GM19193 (cell line): ENCODE results near the gene NUB1.

Source experiments
- POLR2A ChIP-seq: IDR thresholded peaks from 4 replicates; pipeline ENCODE4 v1.6.1; 2011; ENCODE audit not compliant: insufficient read depth, insufficient read length; ENCODE audit errors: extremely low read depth

The NUB1 gene

GRCh38 chr7:151309311-151309710 is 32.3 kb upstream of the NUB1 start:
- no peak for TF ChIP-seq POLR2A

- TF ChIP-seq POLR2A, result no peak
These were observed 31.0 kb upstream of the NUB1 start for GRCh38 chr7:151310578-151310977.

GRCh38 chr7:151311294-151311864 is 30.2 kb upstream of the NUB1 start:
- TF ChIP-seq POLR2A, result no peak

- no peak for TF ChIP-seq POLR2A
These were observed 29.3 kb upstream of the NUB1 start for GRCh38 chr7:151312356-151312755.

GRCh38 chr7:151312831-151313809 is 28.5 kb upstream of the NUB1 start:
- TF ChIP-seq POLR2A, result no peak

GRCh38 chr7:151313857-151314256 is 27.8 kb upstream of the NUB1 start:
- no peak for TF ChIP-seq POLR2A

- no peak for TF ChIP-seq POLR2A
These were observed 27.2 kb upstream of the NUB1 start for GRCh38 chr7:151314401-151314800.

DNA sequence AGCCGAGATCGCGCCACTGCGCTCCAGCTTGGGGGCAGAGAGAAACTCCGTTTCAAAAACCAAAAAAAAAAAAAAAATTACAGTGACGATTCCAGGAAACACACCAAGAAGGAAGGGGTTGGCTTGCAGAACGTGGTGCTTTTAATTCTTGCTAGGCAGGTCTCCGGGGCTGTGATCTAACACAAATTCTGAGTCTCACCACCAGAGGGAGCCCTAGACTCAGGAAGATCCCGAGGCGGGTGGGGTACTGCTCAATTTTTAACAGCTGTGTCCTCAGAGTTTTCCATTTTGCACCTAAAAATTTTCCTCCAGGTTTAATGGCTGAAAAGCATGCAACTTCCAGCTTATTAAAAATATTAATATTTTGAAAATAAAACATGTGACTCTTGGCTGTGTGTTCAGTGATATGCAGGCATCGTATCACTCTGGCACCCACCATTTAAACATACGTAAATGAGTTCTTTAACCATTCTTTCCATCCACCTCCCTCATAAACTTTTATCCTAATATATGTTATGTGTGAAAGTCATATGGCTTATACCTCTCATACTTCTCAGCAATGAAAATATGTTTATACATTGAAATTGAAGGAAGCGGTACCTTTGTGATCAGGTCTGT is 26.5 kb upstream of the NUB1 start:
- TF ChIP-seq POLR2A, result no peak

DNA sequence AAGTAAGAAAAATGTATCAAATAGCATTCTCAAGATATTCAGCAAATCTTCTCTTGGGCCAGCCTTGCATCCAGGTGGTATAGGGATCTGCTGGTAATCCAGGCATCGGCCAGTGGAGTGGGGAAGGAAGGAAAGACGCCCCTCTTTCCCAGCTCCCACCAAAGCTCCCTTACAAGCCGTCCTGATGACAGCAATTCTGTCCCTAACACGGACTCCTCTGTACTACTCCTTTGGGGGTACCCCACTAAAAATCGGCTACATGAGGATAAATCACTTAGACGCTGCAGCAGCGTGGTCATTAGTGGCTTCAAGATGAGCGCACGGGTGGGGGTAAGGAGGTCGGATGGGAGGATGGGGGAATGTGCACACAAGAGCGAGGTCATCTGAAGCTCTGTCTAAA is 24.7 kb upstream of the NUB1 start:
- TF ChIP-seq POLR2A, result no peak

DNA sequence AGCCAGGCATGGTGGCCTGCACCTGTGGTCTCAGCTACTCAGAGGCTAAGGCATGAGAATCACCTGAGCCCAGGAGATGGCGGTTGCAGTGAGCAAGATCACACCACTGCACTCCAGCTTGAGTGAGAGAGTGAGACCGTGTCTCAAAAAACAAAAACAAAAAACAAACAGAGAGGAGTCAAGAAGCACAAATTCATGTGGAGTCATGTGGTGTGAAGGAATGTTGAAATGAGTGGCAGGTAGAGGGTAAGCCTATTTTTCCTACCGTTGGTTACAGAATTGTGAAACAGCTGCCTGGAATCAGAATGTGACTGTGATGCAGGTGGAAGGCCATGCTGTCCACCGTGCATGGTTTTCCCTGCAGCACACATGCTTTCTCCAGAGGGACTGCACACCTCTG is 23.7 kb upstream of the NUB1 start:
- TF ChIP-seq POLR2A, result no peak

GRCh38 chr7:151319189-151319588 is 22.4 kb upstream of the NUB1 start:
- TF ChIP-seq POLR2A, result no peak

- no peak for TF ChIP-seq POLR2A
These were observed 21.3 kb upstream of the NUB1 start for GRCh38 chr7:151320263-151320845.

GRCh38 chr7:151321341-151321740 is 20.3 kb upstream of the NUB1 start:
- TF ChIP-seq POLR2A, result no peak

DNA sequence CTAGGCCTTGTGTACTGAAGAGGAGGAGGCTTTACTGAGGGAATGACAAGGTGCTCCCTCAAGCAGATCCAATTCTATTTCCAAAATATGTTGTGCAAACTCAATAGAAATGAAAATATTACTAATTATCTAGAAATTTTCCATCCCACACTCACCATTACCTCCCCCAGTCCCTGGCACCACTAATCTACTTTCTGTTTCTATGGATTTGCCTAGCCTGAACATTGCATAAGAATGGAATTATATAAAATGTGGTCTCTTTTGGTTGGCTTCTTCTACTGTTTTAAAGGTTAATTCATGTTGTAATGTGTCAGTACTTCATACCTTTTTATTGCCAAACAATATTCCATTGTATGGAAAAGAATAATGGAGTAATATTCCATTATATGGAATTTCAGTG is 18.7 kb upstream of the NUB1 start:
- no peak for TF ChIP-seq POLR2A

DNA sequence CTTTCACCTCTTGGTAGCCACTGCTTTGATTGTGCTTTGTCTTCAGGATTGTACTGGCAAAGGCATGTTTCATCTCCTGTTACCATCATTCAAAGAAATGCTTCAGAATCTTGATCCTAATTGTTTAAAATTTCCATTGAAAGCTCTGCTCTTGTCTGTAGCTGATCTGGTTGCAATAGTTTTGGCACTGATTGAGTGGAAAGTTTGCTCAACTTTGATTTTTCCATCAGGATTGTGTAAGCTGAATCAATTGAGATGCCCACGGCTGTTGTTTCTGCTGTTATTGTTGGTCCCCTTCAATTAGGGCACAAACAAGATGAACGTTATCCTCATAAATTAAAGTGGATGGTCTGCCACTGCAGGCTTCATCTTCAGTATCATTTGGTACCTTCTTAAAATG is 14.6 kb upstream of the NUB1 start:
- no peak for TF ChIP-seq POLR2A
